Ureter (tissue), 1 donor: ENCODE results near the gene APLN. TPM values are rescaled to one million over a fixed set of nuclear protein-coding genes. Genes with fewer than 3 reads are reported as not detected.

ENCODE experiments used
- DNase-seq: peaks from one replicate; pipeline ENCODE4 v3.0.0-alpha.2; 2020; ENCODE audit warnings: low spot score
- total RNA-seq: library from RNA; stranded (reverse); gene quantifications from one replicate; pipeline ENCODE4 v1.2.4, GENCODE V29; 2023
- donor health status: DM: yes; HTN: yes; CAD: no.

Gene APLN
- total RNA-seq, 1 donor from 2014 or later = 0.52 TPM

GRCh38 chrX:129596077-129596476, 58.7 kb downstream of the APLN start:
- no peak for DNase-seq

Other genes with a start within 250 kb of the APLN start
- gene SMARCA1, start 131.5 kb downstream of the APLN start, total RNA-seq = 37.5 TPM
- gene OCRL, start 114.7 kb downstream of the APLN start, total RNA-seq = 43.6 TPM
- gene XPNPEP2, start 84.0 kb upstream of the APLN start, total RNA-seq = 6.0 TPM
- gene SASH3, start 125.0 kb upstream of the APLN start, total RNA-seq = 8.4 TPM
- gene ZDHHC9, start 188.9 kb upstream of the APLN start, total RNA-seq = 34.3 TPM